SU-DHL-6 (cell line): ENCODE measurements around the gene GOLGA1.
"Not testable (repeated sequence)": the region's sequence is repeated elsewhere in the genome, so short reads cannot be mapped to it uniquely, and the experiment has no call there.

Source experiments
- H2AFZ ChIP-seq: fragments of 200-600 bp; sonication (generic); 2 replicates; pipeline ENCODE4 v1.6.1; 2014; ENCODE audit warnings: low read depth, mild to moderate bottlenecking, moderate library complexity, mixed read lengths, antibody characterized with exemption, low read length; ENCODE audit not compliant: severe bottlenecking
- H3F3A ChIP-seq: fragments of 200-600 bp; shearing (Covaris generic); 2 replicates; pipeline ENCODE4 v1.6.0; 2016; ENCODE audit warnings: antibody characterized with exemption, mild to moderate bottlenecking; ENCODE audit not compliant: insufficient read depth
- H3K27ac ChIP-seq: fragments of 200-600 bp; sonication (generic); 2 replicates; pipeline ENCODE4 v1.5.1; 2016; ENCODE audit warnings: low read depth, mild to moderate bottlenecking, low read length, moderate library complexity, mixed read lengths
- H3K27me3 ChIP-seq: fragments of 200-600 bp; sonication (generic), shearing (Covaris generic); 2 replicates; pipeline ENCODE4 v1.6.0; 2014; ENCODE audit warnings: mild to moderate bottlenecking, low read length
- H3K36me3 ChIP-seq: fragments of 200-600 bp; sonication (generic); 2 replicates; pipeline ENCODE4 v1.6.1; 2014; ENCODE audit warnings: mild to moderate bottlenecking, low read length, mixed read lengths
- H3K4me2 ChIP-seq: fragments of 300-600, 200-600 bp; shearing (Covaris generic), sonication (generic); 2 replicates; pipeline ENCODE4 v1.6.0; 2014; ENCODE audit warnings: low read length, low read depth, mild to moderate bottlenecking; ENCODE audit not compliant: poor library complexity, severe bottlenecking
- H3K4me3 ChIP-seq: fragments of 200-600 bp; sonication (generic); 2 replicates; pipeline ENCODE4 v1.5.1; 2014; ENCODE audit warnings: antibody characterized with exemption, low read length, mild to moderate bottlenecking, mixed read lengths; ENCODE audit not compliant: insufficient read depth, poor library complexity, severe bottlenecking
- H3K79me2 ChIP-seq: fragments of 200-600 bp; sonication (generic); 2 replicates; pipeline ENCODE4 v1.6.1; 2014; ENCODE audit warnings: mild to moderate bottlenecking, low read length, moderate library complexity; ENCODE audit not compliant: insufficient read depth
- H3K9ac ChIP-seq: fragments of 200-600 bp; sonication (generic); 2 replicates; pipeline ENCODE4 v1.7.0; 2014; ENCODE audit warnings: mild to moderate bottlenecking, low read length
- H3K9me2 ChIP-seq: fragments of 200-600 bp; sonication (generic); replicated peaks from 2 replicates; pipeline ENCODE4 v1.6.1; 2014; ENCODE audit warnings: low read length; ENCODE audit not compliant: insufficient read depth
- H3K9me3 ChIP-seq: fragments of 200-600 bp; sonication (generic); 2 replicates; pipeline ENCODE4 v1.6.1; 2014; ENCODE audit warnings: low read length, mixed read lengths; ENCODE audit not compliant: insufficient read depth
- H4K20me1 ChIP-seq: fragments of 200-600 bp; sonication (generic); 2 replicates; pipeline ENCODE4 v1.6.1; 2014; ENCODE audit warnings: low read depth, mild to moderate bottlenecking, antibody characterized with exemption, low read length, moderate library complexity, mixed read lengths
- CTCF ChIP-seq: fragments of 200-600 bp; sonication (generic); IDR thresholded peaks from one replicate; pipeline ENCODE4 v1.5.1; 2017; ENCODE audit warnings: antibody characterized with exemption, mild to moderate bottlenecking, low read length, moderate library complexity; ENCODE audit not compliant: insufficient read depth, poor library complexity, severe bottlenecking
- EZH2phosphoT487 ChIP-seq: fragments of 200-600 bp; sonication (generic), shearing (Covaris generic); conservative IDR thresholded peaks from 2 replicates; pipeline ENCODE4 v1.6.1; 2018; ENCODE audit warnings: mild to moderate bottlenecking, antibody characterized with exemption, low read length, moderate library complexity, mixed read lengths

The GOLGA1 gene

GRCh38 chr9:124852121-124852828, 88.6 kb downstream of the GOLGA1 start:
- H3K9me2 ChIP-seq: no peaks in the 10 kb centered on the region
- peak overlapping the region; percentile 37 for H3K9ac ChIP-seq
- no peaks in the 10 kb centered on the region for H3K9me3 ChIP-seq
- peak overlapping the region; percentile 28 for H2AFZ ChIP-seq
- TF ChIP-seq EZH2phosphoT487 (no peak), CTCF (no peak)
- H3K36me3 ChIP-seq: no peaks in the 10 kb centered on the region
- H4K20me1 ChIP-seq: no peaks in the 10 kb centered on the region
- H3K4me2 ChIP-seq: peak overlapping the region; percentile 41
- no peak overlapping the region for H3K27ac ChIP-seq
- H3F3A ChIP-seq: peaks cover 25% of the 10 kb centered on the region
- H3K79me2 ChIP-seq: no peaks in the 10 kb centered on the region
- no peaks in the 10 kb centered on the region for H3K27me3 ChIP-seq
- H3K4me3 ChIP-seq: no peak overlapping the region

GRCh38 chr9:124849801-124850200, 91.1 kb downstream of the GOLGA1 start:
- Histone ChIP-seq H3K27me3 (no peaks in the 10 kb centered on the region), H3K9me2 (no peaks in the 10 kb centered on the region), H3K79me2 (no peaks in the 10 kb centered on the region), H3K36me3 (no peaks in the 10 kb centered on the region), H3K9ac (no peak overlapping the region), H3K27ac (no peak overlapping the region), H3F3A (peaks cover 5% of the 10 kb centered on the region), H3K9me3 (no peaks in the 10 kb centered on the region), H2AFZ (no peak overlapping the region), H3K4me3 (no peak overlapping the region), H4K20me1 (no peaks in the 10 kb centered on the region), H3K4me2 (no peak overlapping the region)
- no peak for TF ChIP-seq CTCF
- no peak for TF ChIP-seq EZH2phosphoT487

GRCh38 chr9:124846969-124847368, 93.9 kb downstream of the GOLGA1 start:
- TF ChIP-seq EZH2phosphoT487 (no peak), CTCF (no peak)
- no peaks in the 10 kb centered on the region for H4K20me1 ChIP-seq
- H3K27me3 ChIP-seq: no peaks in the 10 kb centered on the region
- no peak overlapping the region for H3K9ac ChIP-seq
- H3K9me2 ChIP-seq: no peaks in the 10 kb centered on the region
- no peak overlapping the region for H3K27ac ChIP-seq
- H3K4me2 ChIP-seq: no peak overlapping the region
- H3K9me3 ChIP-seq: no peaks in the 10 kb centered on the region
- H3K79me2 ChIP-seq: no peaks in the 10 kb centered on the region
- no peak overlapping the region for H2AFZ ChIP-seq
- no peaks in the 10 kb centered on the region for H3F3A ChIP-seq
- no peak overlapping the region for H3K4me3 ChIP-seq
- no peaks in the 10 kb centered on the region for H3K36me3 ChIP-seq

- H3K79me2 ChIP-seq, H3K36me3 ChIP-seq, H3K4me3 ChIP-seq, H3K27me3 ChIP-seq, H3K4me2 ChIP-seq, H4K20me1 ChIP-seq, H3K9ac ChIP-seq, H3K27ac ChIP-seq, H3F3A ChIP-seq, H3K9me2 ChIP-seq, H2AFZ ChIP-seq, H3K9me3 ChIP-seq: not testable (repeated sequence)
These were observed 94.4 kb downstream of the GOLGA1 start for GRCh38 chr9:124846467-124846866.
